GM18499 (cell line): ENCODE results near the gene CFAP97D1.
"Not testable (repeated sequence)": the region's sequence is repeated elsewhere in the genome, so short reads cannot be mapped to it uniquely, and the experiment has no call there.

ENCODE experiments used
- ATAC-seq: cut with Tn5 transposase; IDR thresholded peaks from one replicate; pipeline ENCODE4 v1.9.1; 2021; ENCODE audit warnings: moderate number of reproducible peaks; ENCODE audit not compliant: insufficient read depth, unreplicated experiment

CFAP97D1 gene

GRCh38 chr17:43790311-43790940 lies 10.2 kb downstream of the CFAP97D1 start:
- no peak for ATAC-seq

GRCh38 chr17:43791589-43791988 lies 11.4 kb downstream of the CFAP97D1 start:
- no peak for ATAC-seq

GRCh38 chr17:43792668-43793067 lies 12.4 kb downstream of the CFAP97D1 start:
- not testable (repeated sequence) for ATAC-seq

- not testable (repeated sequence) for ATAC-seq
These were observed 17.8 kb downstream of the CFAP97D1 start for GRCh38 chr17:43798024-43798423.

- ATAC-seq = no peak
These were observed 18.8 kb downstream of the CFAP97D1 start for GRCh38 chr17:43799047-43799446.

GRCh38 chr17:43800736-43801135 lies 20.5 kb downstream of the CFAP97D1 start:
- no peak for ATAC-seq

DNA sequence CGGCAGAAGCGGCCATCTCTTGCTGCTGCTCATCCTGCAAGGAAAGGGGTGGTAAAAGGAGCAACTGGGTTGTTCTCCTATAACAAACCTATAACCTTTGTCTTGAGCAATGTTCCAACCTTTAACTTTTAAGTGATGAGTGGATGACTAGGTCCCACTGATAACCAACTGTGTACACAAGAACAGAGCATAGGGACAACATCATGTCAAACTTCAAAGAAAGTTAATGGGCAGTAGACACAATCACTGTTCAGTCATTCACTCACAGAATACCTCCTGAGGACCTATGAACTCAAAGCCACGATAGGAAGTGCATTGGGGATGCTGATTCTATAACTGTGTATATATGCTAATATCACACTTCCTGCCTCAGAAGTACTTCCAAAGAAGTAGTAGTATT lies 21.6 kb downstream of the CFAP97D1 start:
- no peak for ATAC-seq

DNA sequence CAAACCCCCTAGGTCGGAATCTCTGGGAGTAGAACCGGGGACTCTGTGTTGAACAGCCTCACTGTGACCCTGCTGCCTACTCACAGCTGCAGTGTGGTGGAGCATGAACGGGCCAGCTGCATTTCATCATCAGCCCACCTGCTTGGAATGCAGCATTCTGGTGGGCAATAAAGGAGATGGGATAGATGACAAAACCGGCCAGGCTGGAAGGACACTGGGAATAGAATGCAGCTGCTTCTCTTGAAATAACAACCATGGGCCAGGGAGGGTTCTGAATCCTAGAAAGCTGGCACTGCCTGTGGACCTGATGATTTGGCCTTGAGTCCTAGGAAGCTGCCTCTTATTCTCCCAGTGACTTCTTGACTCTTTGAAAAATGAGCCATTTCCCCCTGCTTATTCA lies 23.5 kb downstream of the CFAP97D1 start:
- no peak for ATAC-seq

DNA sequence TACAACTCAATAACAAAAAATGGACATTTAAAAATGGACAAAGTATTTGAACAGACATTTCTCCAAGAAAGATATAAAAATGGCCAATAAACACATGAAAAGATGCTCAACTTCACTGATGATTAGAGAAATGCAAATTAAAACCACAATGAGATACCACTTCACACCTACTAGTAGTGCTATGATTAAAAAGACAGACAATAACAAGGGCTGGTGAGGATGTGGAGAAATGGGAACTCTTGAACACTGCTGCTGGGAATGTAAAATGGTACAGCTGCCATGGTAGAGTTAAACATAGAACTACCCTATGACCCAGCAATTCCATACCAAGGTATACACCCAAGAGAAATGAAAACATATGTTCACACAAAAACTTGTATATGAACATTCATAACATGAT lies 24.9 kb downstream of the CFAP97D1 start:
- no peak for ATAC-seq

DNA sequence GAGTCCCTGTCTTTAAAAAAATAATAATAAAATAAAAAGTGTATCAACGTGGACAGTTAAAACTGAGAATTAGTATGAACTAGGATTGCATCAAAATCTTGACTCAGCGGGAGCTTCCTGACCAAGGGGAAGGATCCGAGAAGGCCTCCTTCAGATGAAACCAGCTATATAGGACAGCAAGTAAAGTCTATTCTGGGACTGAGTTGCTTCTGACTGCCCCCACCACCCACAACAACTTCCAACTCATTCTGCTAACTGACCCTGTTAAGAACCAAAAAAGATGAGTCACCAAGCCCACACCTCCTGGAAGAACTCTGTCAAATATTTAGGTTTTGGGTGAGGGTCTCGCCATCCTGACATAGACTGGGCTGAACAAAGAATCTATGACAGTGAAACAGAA lies 27.8 kb downstream of the CFAP97D1 start:
- ATAC-seq = no peak

DNA sequence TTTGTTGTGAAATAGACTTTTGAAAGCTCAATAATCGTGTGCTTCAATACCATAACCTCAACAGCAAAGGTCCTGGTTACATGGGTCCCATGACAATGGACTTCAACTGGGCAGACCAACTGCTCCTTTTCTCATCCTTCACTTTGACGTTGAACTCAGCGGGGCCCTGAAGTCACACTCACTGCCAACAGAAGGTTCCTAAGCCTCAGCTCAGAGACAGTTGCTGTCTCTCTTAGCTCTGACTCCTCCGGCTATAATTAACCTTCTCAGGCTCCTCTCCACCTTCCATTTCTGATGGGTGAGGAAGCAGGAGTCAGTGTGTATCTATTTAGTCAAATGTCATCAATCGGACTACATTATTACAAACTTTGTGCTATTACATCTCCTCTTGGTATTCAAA lies 28.9 kb downstream of the CFAP97D1 start:
- ATAC-seq = no peak

DNA sequence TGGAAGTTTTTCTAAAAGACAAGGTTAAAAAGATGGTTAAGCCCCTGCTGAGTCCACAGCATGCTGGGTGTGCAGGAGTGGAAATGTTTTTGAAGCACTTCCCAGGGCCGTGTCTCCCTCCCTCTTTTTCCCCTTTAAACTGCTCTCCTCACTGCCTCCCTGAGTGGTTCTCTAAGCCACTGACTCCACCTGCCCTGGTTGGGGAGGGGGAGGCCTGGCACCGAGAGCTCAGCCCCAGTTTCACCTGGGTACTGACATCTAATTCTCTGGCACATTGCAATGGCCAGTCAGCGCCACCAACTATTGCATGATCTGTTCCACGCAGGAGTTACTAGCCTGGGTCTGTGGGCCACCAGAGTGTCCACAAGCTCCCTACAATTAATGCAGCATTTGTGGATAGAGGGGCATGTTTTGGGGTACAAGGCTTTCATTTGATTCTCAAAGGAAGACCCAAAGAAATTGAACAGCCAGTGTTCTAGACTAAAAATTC lies 30.0 kb downstream of the CFAP97D1 start:
- ATAC-seq = no peak

DNA sequence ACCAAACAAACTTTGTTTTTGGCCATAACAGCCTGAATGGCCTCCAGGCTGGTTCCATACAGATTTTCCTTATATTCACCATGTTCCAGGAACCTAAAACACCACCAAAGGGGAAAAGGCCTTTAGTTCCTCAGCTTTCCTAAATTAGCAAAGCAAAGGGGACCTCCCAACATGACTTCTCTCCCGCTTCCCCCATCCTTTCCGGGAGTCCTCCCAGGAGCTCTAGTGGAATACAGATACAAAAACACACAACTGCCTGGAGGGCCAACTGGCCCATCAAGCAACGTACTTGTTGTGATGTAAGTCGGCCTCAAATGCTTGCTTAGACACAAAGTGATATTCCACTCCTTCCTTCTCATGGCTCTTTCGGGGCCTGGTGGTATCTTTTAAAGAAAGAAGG lies 30.6 kb downstream of the CFAP97D1 start:
- ATAC-seq = no peak

- ATAC-seq = no peak
These were observed 32.4 kb downstream of the CFAP97D1 start for GRCh38 chr17:43812396-43813265.

DNA sequence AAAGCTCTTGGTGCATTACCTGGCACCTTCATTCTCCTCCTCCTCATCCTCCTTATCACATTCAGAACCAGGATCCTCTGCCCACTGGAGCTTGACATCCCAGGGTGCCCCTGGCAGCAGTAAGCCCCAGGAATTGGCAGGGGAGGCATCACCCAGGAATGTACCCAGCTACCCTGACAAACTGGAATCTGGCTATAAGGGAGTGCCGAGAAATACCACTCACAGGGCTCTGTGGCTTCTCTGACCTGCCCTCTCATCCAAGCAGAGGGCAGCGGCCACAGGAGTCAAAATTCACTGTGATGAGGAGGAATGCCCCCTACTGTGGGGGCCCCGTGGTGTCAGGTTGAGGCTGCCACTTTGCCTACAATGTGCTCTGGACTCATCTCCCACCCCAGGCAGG lies 33.2 kb downstream of the CFAP97D1 start:
- no peak for ATAC-seq

DNA sequence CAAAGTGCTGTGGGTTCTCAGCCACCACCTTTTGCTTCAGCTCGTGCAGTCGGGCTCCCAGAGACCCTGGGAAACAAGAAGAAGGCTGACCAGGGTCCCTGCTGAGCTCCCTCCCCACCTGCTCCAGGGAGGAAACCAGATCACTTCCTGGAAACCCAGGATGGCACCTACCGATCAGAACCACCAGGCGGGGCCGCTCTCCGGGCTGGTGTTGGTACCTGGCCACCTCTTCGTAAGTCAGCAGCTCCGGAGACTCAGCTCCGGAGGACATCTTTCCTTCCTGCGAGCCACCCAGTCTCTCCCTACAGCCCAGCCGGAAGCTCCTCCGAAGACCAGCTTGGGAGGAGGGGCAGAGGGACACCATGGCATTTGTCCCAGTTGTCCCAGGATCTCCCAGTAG lies 33.8 kb downstream of the CFAP97D1 start:
- ATAC-seq = no peak

- no peak for ATAC-seq
These were observed 34.5 kb downstream of the CFAP97D1 start for GRCh38 chr17:43814714-43815113.

DNA sequence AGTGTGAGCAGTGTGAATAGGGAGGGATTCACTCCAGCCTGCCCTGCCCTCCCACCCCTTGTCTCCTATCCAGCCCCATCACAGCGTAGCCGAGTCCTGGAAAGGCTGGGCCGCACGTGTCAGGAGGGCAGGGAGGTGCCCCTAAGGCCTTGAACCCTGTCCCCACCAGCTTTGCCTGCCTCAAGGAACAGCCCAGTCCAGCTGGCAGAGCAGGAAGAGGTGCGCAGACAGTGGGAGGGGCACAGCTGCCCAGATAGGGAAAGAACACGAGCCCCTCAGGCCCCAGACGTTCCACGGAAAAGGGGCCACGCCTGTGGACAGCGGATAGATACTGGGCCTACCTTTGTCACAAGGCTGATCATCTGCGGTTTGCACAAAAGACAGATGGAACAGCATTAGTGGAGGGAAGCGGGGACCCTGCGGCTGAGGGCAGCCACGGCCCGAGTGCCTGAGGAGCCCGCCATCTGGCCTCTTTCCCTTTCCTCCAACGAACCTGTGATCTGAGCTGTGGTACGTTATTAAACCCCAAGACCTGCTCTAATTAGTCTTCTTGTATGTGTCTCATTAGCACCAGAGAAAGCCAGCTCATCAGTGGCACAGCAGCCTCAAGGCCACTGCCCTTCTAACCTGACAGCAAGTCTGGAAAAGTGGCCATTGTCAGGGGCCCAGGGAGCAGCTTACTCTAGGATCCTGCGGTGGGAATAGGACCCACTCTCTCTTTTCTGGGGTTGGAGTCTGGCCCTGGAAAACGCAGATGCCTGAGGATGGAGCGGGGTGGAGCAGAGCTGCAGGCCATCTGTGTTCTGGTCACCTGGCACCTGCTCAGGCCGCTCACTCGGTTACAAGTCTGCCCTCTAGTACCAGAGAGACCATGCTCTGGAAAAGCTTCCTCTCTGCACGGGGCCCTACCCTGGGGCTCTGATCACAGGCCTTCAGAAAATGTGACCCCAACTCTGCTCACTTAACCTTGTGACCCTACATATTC lies 36.4 kb downstream of the CFAP97D1 start:
- ATAC-seq = no peak

DNA sequence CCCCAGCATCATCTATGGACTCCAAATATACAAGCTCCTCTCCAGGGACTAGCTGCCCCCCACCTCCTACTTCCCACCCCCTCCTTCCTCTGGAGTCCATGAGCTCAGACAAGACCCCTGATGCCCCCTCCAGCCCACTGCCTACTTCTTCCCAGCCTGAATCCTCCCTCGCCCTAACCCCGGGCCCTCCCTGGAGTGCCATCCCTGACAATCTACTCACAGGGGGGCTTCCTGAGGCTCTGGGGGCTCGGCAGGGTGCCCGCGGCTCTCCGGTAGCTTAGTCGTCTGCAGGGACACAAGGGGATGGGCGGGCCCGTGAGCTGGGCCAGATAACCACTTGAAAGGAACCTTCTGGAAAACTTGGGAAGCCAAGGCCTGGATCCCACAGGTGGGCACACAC lies 37.6 kb downstream of the CFAP97D1 start:
- no peak for ATAC-seq

DNA sequence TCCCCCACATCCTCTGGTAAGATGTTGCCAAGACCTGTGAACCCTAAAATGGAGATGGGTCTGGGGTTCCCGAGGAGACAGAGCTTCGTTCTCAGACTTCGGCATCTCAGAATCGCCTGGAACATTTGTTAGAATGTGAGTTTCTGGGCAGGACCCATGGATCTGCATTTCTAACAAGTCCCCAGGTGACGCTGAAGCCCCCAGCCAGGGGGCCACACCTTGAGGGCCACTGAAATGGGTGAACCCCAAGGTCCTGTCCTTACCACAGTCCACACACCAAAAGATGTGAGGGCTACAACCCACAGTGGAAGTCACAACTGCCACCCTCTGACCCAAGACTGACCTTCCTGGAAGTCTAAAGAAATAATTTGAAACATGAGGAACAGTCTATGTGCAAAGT lies 38.7 kb downstream of the CFAP97D1 start:
- ATAC-seq = no peak

DNA sequence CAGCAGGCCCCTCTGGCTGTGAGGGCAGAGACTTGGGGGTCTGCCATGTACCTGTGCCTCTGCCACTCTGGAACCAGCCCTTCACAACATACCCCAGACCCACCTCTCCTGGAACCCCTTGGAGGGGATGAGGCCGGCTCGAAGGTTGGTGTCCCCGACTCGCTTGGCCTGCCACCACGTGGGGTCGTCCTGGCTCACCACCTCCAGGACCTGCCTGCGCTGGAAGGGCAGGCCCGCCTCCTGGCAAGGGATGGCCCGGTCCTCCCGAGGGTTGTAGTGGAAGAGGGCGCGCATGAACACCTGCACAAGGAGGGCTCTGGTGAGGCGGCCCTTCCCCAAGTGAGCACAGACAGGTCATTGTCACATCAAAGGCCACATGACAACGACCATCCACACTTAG lies 40.5 kb downstream of the CFAP97D1 start:
- ATAC-seq = no peak
